ENCODE results near the gene TAF1D.

The TAF1D gene

DNA sequence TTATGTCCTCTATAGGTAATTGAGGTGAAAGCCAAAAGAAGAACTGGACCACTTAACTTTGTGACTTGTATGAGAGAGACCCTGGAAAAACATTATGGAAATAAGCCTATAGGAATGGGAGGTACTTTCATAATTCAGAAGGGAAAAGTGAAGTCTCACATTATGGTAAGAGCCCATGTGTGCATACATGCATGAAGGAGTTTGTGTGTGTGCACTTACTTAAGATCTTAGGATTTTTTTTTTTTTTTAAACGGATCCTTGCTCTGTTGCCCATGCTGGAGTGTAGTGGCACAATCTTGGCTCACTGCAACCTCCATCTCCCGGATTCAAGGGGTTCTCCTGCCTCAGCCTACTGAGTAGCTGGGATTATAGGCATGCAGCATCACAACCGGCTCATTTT, 16.0 kb upstream of the TAF1D start:
- no peak overlapping the region for H3K4me2 ChIP-seq
- TF ChIP-seq, protein P1, sequence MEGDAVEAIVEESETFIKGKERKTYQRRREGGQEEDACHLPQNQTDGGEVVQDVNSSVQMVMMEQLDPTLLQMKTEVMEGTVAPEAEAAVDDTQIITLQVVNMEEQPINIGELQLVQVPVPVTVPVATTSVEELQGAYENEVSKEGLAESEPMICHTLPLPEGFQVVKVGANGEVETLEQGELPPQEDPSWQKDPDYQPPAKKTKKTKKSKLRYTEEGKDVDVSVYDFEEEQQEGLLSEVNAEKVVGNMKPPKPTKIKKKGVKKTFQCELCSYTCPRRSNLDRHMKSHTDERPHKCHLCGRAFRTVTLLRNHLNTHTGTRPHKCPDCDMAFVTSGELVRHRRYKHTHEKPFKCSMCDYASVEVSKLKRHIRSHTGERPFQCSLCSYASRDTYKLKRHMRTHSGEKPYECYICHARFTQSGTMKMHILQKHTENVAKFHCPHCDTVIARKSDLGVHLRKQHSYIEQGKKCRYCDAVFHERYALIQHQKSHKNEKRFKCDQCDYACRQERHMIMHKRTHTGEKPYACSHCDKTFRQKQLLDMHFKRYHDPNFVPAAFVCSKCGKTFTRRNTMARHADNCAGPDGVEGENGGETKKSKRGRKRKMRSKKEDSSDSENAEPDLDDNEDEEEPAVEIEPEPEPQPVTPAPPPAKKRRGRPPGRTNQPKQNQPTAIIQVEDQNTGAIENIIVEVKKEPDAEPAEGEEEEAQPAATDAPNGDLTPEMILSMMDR (conservative IDR thresholded peaks at IDR 0.05; ENCODE audit: low read depth, low read length): no peak
- H3K79me2 ChIP-seq (ENCODE audit: insufficient read depth, low read depth): no peaks in the 10 kb centered on the region
- no peak overlapping the region for H3K27ac ChIP-seq
- no peak overlapping the region for H2AFZ ChIP-seq (ENCODE audit: low read depth)
- no peaks in the 10 kb centered on the region for H4K20me1 ChIP-seq (ENCODE audit: insufficient read depth)
- H3K9ac ChIP-seq: no peak overlapping the region
- H3K4me1 ChIP-seq (ENCODE audit: low read depth, poor library complexity, severe bottlenecking): no peaks in the 10 kb centered on the region
- H3K36me3 ChIP-seq (ENCODE audit: insufficient read depth): no peaks in the 10 kb centered on the region
- H3K27me3 ChIP-seq (ENCODE audit: insufficient read depth, low read depth): no peaks in the 10 kb centered on the region
- H3K4me3 ChIP-seq (IDR thresholded peaks at IDR 0.05; ENCODE audit: insufficient read depth, low read depth, low read length): no peak overlapping the region

DNA sequence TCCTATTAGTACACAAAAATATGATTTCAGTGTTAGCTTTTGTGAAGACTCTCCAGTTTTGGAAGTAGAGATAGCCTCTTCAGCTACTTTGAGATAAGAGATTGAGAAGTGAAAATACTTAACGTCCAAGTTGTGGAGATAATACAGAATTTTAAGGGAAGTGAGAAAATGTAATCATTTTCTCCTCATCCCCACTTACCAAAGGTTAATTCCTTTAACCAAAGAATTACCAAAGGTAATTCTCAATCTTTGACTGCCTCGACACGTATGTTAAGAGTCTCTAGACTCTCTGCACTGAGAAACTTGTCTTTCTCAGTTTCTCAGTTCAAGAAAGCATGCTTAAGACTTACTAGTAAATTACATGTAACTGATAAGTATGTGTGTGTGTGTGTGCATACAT, 15.5 kb upstream of the TAF1D start:
- Histone ChIP-seq H3K4me3 (IDR thresholded peaks at IDR 0.05; ENCODE audit: insufficient read depth, low read depth, low read length) (no peak overlapping the region), H3K27me3 (ENCODE audit: insufficient read depth, low read depth) (no peaks in the 10 kb centered on the region), H4K20me1 (ENCODE audit: insufficient read depth) (no peaks in the 10 kb centered on the region), H3K27ac (no peak overlapping the region), H3K36me3 (ENCODE audit: insufficient read depth) (no peaks in the 10 kb centered on the region), H3K9ac (no peak overlapping the region), H3K4me2 (no peak overlapping the region), H3K4me1 (ENCODE audit: low read depth, poor library complexity, severe bottlenecking) (no peaks in the 10 kb centered on the region), H3K79me2 (ENCODE audit: insufficient read depth, low read depth) (no peaks in the 10 kb centered on the region), H2AFZ (ENCODE audit: low read depth) (no peak overlapping the region)
- TF ChIP-seq, protein P1 (conservative IDR thresholded peaks at IDR 0.05; ENCODE audit: low read depth, low read length): no peak

GRCh38 chr11:93753241-93753640, 11.9 kb upstream of the TAF1D start:
- TF ChIP-seq, protein P1 (conservative IDR thresholded peaks at IDR 0.05; ENCODE audit: low read depth, low read length): no peak
- Histone ChIP-seq H4K20me1 (ENCODE audit: insufficient read depth) (no peaks in the 10 kb centered on the region), H2AFZ (ENCODE audit: low read depth) (no peak overlapping the region)

GRCh38 chr11:93751001-93751400, 9.7 kb upstream of the TAF1D start:
- H3K27ac ChIP-seq: no peak overlapping the region

More at GRCh38 chr11:93753241-93753640, 11.9 kb upstream of the TAF1D start:
- Histone ChIP-seq H3K27me3 (ENCODE audit: insufficient read depth, low read depth) (no peaks in the 10 kb centered on the region), H3K27ac (no peak overlapping the region), H3K4me1 (ENCODE audit: low read depth, poor library complexity, severe bottlenecking) (no peaks in the 10 kb centered on the region), H3K9ac (no peak overlapping the region), H3K4me2 (no peak overlapping the region), H3K79me2 (ENCODE audit: insufficient read depth, low read depth) (no peaks in the 10 kb centered on the region), H3K4me3 (IDR thresholded peaks at IDR 0.05; ENCODE audit: insufficient read depth, low read depth, low read length) (no peak overlapping the region), H3K36me3 (ENCODE audit: insufficient read depth) (no peaks in the 10 kb centered on the region)

More at GRCh38 chr11:93751001-93751400, 9.7 kb upstream of the TAF1D start:
- Histone ChIP-seq H3K9ac (no peak overlapping the region), H3K4me2 (no peak overlapping the region), H3K36me3 (ENCODE audit: insufficient read depth) (no peaks in the 10 kb centered on the region), H3K27me3 (ENCODE audit: insufficient read depth, low read depth) (no peaks in the 10 kb centered on the region), H3K4me3 (IDR thresholded peaks at IDR 0.05; ENCODE audit: insufficient read depth, low read depth, low read length) (no peak overlapping the region), H3K79me2 (ENCODE audit: insufficient read depth, low read depth) (no peaks in the 10 kb centered on the region), H4K20me1 (ENCODE audit: insufficient read depth) (no peaks in the 10 kb centered on the region), H2AFZ (ENCODE audit: low read depth) (no peak overlapping the region), H3K4me1 (ENCODE audit: low read depth, poor library complexity, severe bottlenecking) (no peaks in the 10 kb centered on the region)
- TF ChIP-seq, protein P1 (conservative IDR thresholded peaks at IDR 0.05; ENCODE audit: low read depth, low read length): no peak

Data from KMS-11 (cell line).